HEK293T (cell line): ENCODE measurements around the gene LRRC28.

Source experiments
- FOXA1 ChIP-seq: fragments of 450-650 bp; IDR thresholded peaks from 2 replicates; pipeline ENCODE4 v1.6.1; 2016; ENCODE audit warnings: mild to moderate bottlenecking
- FOXK2 ChIP-seq: fragments of 450-650 bp; IDR thresholded peaks from 2 replicates; pipeline ENCODE4 v1.6.1; 2016; ENCODE audit warnings: mild to moderate bottlenecking
- LEF1 ChIP-seq: fragments of 450-650 bp; IDR thresholded peaks from 2 replicates; pipeline ENCODE4 v1.6.1; 2017; ENCODE audit warnings: mild to moderate bottlenecking, borderline replicate concordance
- PKNOX1 ChIP-seq: fragments of 450-650 bp; IDR thresholded peaks from 2 replicates; pipeline ENCODE4 v1.6.1; 2016
- SP1 ChIP-seq: fragments of 450-650 bp; IDR thresholded peaks from 2 replicates; pipeline ENCODE4 v1.6.1; 2017
- SUZ12 ChIP-seq: fragments of 450-650 bp; IDR thresholded peaks from 2 replicates; pipeline ENCODE4 v1.6.1; 2016; ENCODE audit warnings: mild to moderate bottlenecking

- TF ChIP-seq FOXA1 (no peak), FOXK2 (no peak), SP1 (no peak), PKNOX1 (no peak), SUZ12 (no peak), LEF1 (no peak)
Measured at GRCh38 chr15:99279290-99279689, 28.0 kb downstream of the LRRC28 start.
